IMR-90 (cell line): ENCODE data around the gene CD84. TPM values are rescaled to one million over a fixed set of nuclear protein-coding genes. Genes with fewer than 3 reads are reported as not detected.

Source experiments
- ATAC-seq: fragments of 200-7000 bp; cut with Tn5 transposase; 2 replicates; pipeline ENCODE4 v1.9.1; 2020; ENCODE audit warnings: low read depth, mild to moderate bottlenecking, moderate library complexity
- BruUV-seq: library from RNA; stranded (reverse); fragments of 400-500 nt; replicated peaks from 2 replicates; lab custom pipeline; 2021; lab: Mats Ljungman, UMichigan
- CTCF ChIA-PET: fragments of 300-600 bp; formaldehyde crosslinking; extraction: SDS; loops from one replicate; lab custom pipeline; 2021; ENCODE audit warnings: antibody characterized with exemption; lab: Yijun Ruan, JAX
- POLR2A ChIA-PET: fragments of 300-600 bp; sonication (Branson Sonifier 250); formaldehyde crosslinking; loops from one replicate; lab custom pipeline; 2022; ENCODE audit warnings: antibody characterized with exemption; ENCODE audit not compliant: unreplicated experiment; lab: Charles Lee
- DNase-seq: peaks from one replicate; pipeline ENCODE4 v3.0.0; 2013
- H2AFZ ChIP-seq: replicated peaks from 2 replicates; pipeline ENCODE3; 2013; ENCODE audit warnings: low read length, mild to moderate bottlenecking; ENCODE audit not compliant: poor library complexity
- H2AK5ac ChIP-seq: 2 replicates; pipeline ENCODE4 v1.6.1; 2013; ENCODE audit warnings: low read depth, low read length, inconsistent platforms
- H2AK9ac ChIP-seq: replicated peaks from 2 replicates; pipeline ENCODE3; 2013; ENCODE audit warnings: mild to moderate bottlenecking, low read depth, low read length, moderate library complexity; ENCODE audit not compliant: poor library complexity
- H2BK120ac ChIP-seq: 2 replicates; pipeline ENCODE4 v1.6.1; 2013; ENCODE audit warnings: low read depth, low read length, inconsistent platforms
- H2BK15ac ChIP-seq: 3 replicates; pipeline ENCODE4 v1.6.1; 2013; ENCODE audit warnings: low read depth, low read length, inconsistent platforms
- H2BK20ac ChIP-seq: 2 replicates; pipeline ENCODE4 v1.6.1; 2013; ENCODE audit warnings: low read depth, mild to moderate bottlenecking, inconsistent platforms, low read length, moderate library complexity
- H2BK5ac ChIP-seq: 2 replicates; pipeline ENCODE4 v1.6.1; 2013; ENCODE audit warnings: mild to moderate bottlenecking, low read depth, low read length, inconsistent platforms; ENCODE audit not compliant: poor library complexity, severe bottlenecking
- H3K14ac ChIP-seq: replicated peaks from 2 replicates; pipeline ENCODE4 v1.6.1; 2013; ENCODE audit warnings: low read depth, low read length, inconsistent platforms
- H3K18ac ChIP-seq: 2 replicates; pipeline ENCODE4 v1.6.1; 2013; ENCODE audit warnings: low read depth, low read length, control low read depth
- H3K23ac ChIP-seq: 2 replicates; pipeline ENCODE4 v1.6.1; 2013; ENCODE audit warnings: low read depth, low read length, inconsistent platforms
- H3K27ac ChIP-seq: 2 replicates; pipeline ENCODE4 v1.5.1; 2013; ENCODE audit warnings: mild to moderate bottlenecking, control low read depth, low read length; ENCODE audit not compliant: insufficient read depth
- H3K27me3 ChIP-seq: 2 replicates; pipeline ENCODE4 v1.6.1; 2013; ENCODE audit warnings: low read length; ENCODE audit not compliant: control insufficient read depth, insufficient read depth
- H3K36me3 ChIP-seq: 2 replicates; pipeline ENCODE4 v1.6.1; 2013; ENCODE audit warnings: low read length, mixed read lengths; ENCODE audit not compliant: control insufficient read depth, insufficient read depth
- H3K4ac ChIP-seq: 2 replicates; pipeline ENCODE4 v1.6.1; 2013; ENCODE audit warnings: low read depth, low read length, inconsistent platforms
- H3K4me1 ChIP-seq: 2 replicates; pipeline ENCODE4 v1.6.1; 2013; ENCODE audit warnings: low read length, mixed read lengths; ENCODE audit not compliant: control insufficient read depth, insufficient read depth
- H3K4me2 ChIP-seq: 2 replicates; pipeline ENCODE4 v1.6.1; 2013; ENCODE audit warnings: low read depth, mild to moderate bottlenecking, control low read depth, low read length, moderate library complexity
- H3K4me3 ChIP-seq: 2 replicates; pipeline ENCODE4 v1.5.1; 2013; ENCODE audit warnings: low read depth, mild to moderate bottlenecking, control low read depth, low read length, moderate library complexity; ENCODE audit not compliant: insufficient read depth
- H3K56ac ChIP-seq: 2 replicates; pipeline ENCODE4 v1.6.1; 2013; ENCODE audit warnings: low read length, inconsistent platforms; ENCODE audit not compliant: insufficient read depth; ENCODE audit errors: extremely low read depth
- H3K79me1 ChIP-seq, 2 experiments: 2 replicates each; pipeline ENCODE4 v1.6.1; 2013; ENCODE audit warnings: low read length in 2 of 2, inconsistent platforms in 1 of 2, low read depth in 1 of 2
- H3K9ac ChIP-seq: 2 replicates; pipeline ENCODE4 v1.6.1; 2013; ENCODE audit warnings: low read depth, low read length, control low read depth
- H3K9me1 ChIP-seq: 2 replicates; pipeline ENCODE4 v1.6.1; 2013; ENCODE audit warnings: low read length, inconsistent platforms; ENCODE audit not compliant: insufficient read depth
- H3K9me3 ChIP-seq: 2 replicates; pipeline ENCODE4 v1.6.1; 2013; ENCODE audit warnings: low read length; ENCODE audit not compliant: control insufficient read depth, insufficient read depth
- H4K20me1 ChIP-seq: 2 replicates; pipeline ENCODE4 v1.6.1; 2013; ENCODE audit warnings: low read length, inconsistent platforms; ENCODE audit not compliant: insufficient read depth
- H4K5ac ChIP-seq: 2 replicates; pipeline ENCODE4 v1.6.1; 2013; ENCODE audit warnings: mild to moderate bottlenecking, low read depth, low read length, control low read depth
- H4K8ac ChIP-seq, 2 experiments: 2 replicates each; pipeline ENCODE4 v1.6.1; 2013; ENCODE audit warnings: low read depth in 2 of 2, low read length in 2 of 2, control low read depth in 1 of 2, inconsistent platforms in 1 of 2
- H4K91ac ChIP-seq: 2 replicates; pipeline ENCODE4 v1.6.1; 2013; ENCODE audit warnings: low read depth, low read length, inconsistent platforms; ENCODE audit not compliant: insufficient read depth
- BHLHE40 ChIP-seq: fragments of 150-350 bp; IDR thresholded peaks from 2 replicates; pipeline ENCODE4 v1.6.1; 2016; ENCODE audit warnings: mild to moderate bottlenecking, low read depth, low read length
- CEBPB ChIP-seq: IDR thresholded peaks from 2 replicates; pipeline ENCODE4 v1.6.1; 2012; ENCODE audit warnings: low read depth, low read length, improper control_type of control experiment
- MAFK ChIP-seq: IDR thresholded peaks from 2 replicates; pipeline ENCODE4 v1.6.1; 2012; ENCODE audit warnings: low read depth, low read length, improper control_type of control experiment
- MAZ ChIP-seq: IDR thresholded peaks from 2 replicates; pipeline ENCODE4 v1.6.1; 2012; ENCODE audit warnings: low read depth, mild to moderate bottlenecking, low read length, improper control_type of control experiment, moderate library complexity, borderline replicate concordance
- NFE2L2 ChIP-seq: fragments of 150-350 bp; IDR thresholded peaks from 2 replicates; pipeline ENCODE4 v1.6.1; 2016; ENCODE audit warnings: low read depth, mild to moderate bottlenecking, low read length
- RAD21 ChIP-seq: IDR thresholded peaks from 2 replicates; pipeline ENCODE4 v1.6.1; 2012; ENCODE audit warnings: low read length, improper control_type of control experiment
- SMC3 ChIP-seq: fragments of 150-350 bp; IDR thresholded peaks from 2 replicates; pipeline ENCODE4 v1.6.1; 2016; ENCODE audit warnings: low read depth, mild to moderate bottlenecking, antibody characterized with exemption, low read length, moderate library complexity
- WGBS, 2 experiments: methylation state at CpG; one replicate each; pipeline versions ENCODE4 v1.1.5 to v1.1.7; 2013; ENCODE audit warnings: missing lambda C conversion rate in 2 of 2; ENCODE audit not compliant: insufficient read length in 1 of 2; ENCODE audit errors: extremely low coverage in 2 of 2; 5-methylcytosine and 5-hydroxymethylcytosine counted together
- dilution Hi-C: fragments of 300-500 bp; cut with HindIII; formaldehyde crosslinking; loops from one replicate; pipeline ENCODE4 v1.14.3; 2018; ENCODE audit warnings: low sequenced_read_pairs; ENCODE audit not compliant: unreplicated experiment
- in situ Hi-C: fragments of 300-500 bp; cut with MboI; formaldehyde crosslinking; loops from 3 replicates; pipeline ENCODE4 v1.14.3; 2019; ENCODE audit warnings: low sequenced_read_pairs, inconsistent platforms, mixed read lengths
- intact Hi-C: fragments of 100-400 bp; cut with micrococcal nuclease; formaldehyde crosslinking; loops from 2 replicates; pipeline ENCODE4 v1.10.0; 2022
- polyA plus RNA-seq, 3 experiments: library from polyadenylated mRNA; depleted of rRNA; stranded (reverse); fragments of >200 nt; gene quantifications; 2 replicates each; pipeline ENCODE4 v1.2.3, GENCODE V29; 2012; ENCODE audit warnings: low replicate concordance in 1 of 3
- total RNA-seq: library from RNA; depleted of rRNA; stranded (reverse); fragments of >200 nt; gene quantifications from 2 replicates; pipeline ENCODE4 v1.2.3, GENCODE V29; 2012
- TF ChIP-seq, protein P1 (sequence below): fragments of 150-350 bp; IDR thresholded peaks from 2 replicates; pipeline ENCODE4 v1.6.1; 2017; ENCODE audit warnings: mild to moderate bottlenecking, antibody characterized with exemption, low read length, low read depth
- TF ChIP-seq, protein P2 (sequence below): fragments of 150-350 bp; IDR thresholded peaks from 2 replicates; pipeline ENCODE4 v1.6.1; 2016; ENCODE audit warnings: low read depth, mild to moderate bottlenecking, low read length, moderate library complexity, borderline replicate concordance

The CD84 gene
- total and polyA plus RNA-seq, 2 of the 4 experiments (the other 2 are of a cell fraction), result not detected

GRCh38 chr1:160615660-160616059 lies 36.4 kb upstream of the CD84 start:
- H3K27me3 ChIP-seq, result no peaks in the 10 kb centered on the region
- no peak overlapping the region for H2AFZ ChIP-seq
- H2AK5ac ChIP-seq, result no peak overlapping the region
- H3K9me3 ChIP-seq, result no peaks in the 10 kb centered on the region
- H3K4ac ChIP-seq, result no peak overlapping the region
- ATAC-seq (no peak), DNase-seq (no peak)
- H3K14ac ChIP-seq, result no peak overlapping the region
- in situ Hi-C loops, result loop anchor here (25.0 kb wide), 1 partner anchor 428 kb away; the partner anchor contains the start of gene CASQ1
- ChIA-PET POLR2A (no interaction called here), CTCF (no interaction called here)
- H3K9ac ChIP-seq, result no peak overlapping the region
- H3K27ac ChIP-seq, result no peak overlapping the region
- H4K20me1 ChIP-seq, result no peaks in the 10 kb centered on the region
- H3K4me1 ChIP-seq, result no peaks in the 10 kb centered on the region
- H4K8ac ChIP-seq, result no peak overlapping the region
- dilution Hi-C loops, result no loop called here
- H3K56ac ChIP-seq, result no peak overlapping the region
- WGBS, 2 experiments, result no CpG with 5 or more reads among the region's 2 CpGs
- no peak overlapping the region for H3K4me2 ChIP-seq
- H2BK5ac ChIP-seq, result no peak overlapping the region
- H3K4me3 ChIP-seq, result no peak overlapping the region
- H2BK20ac ChIP-seq, result no peak overlapping the region
- H2BK15ac ChIP-seq, result no peak overlapping the region
- intact Hi-C loops, result no loop called here
- no TSS peak for BruUV-seq
- H3K79me1 ChIP-seq, result no peaks in the 10 kb centered on the region
- no peak overlapping the region for H3K23ac ChIP-seq
- no peak overlapping the region for H2BK120ac ChIP-seq
- no peak overlapping the region for H2AK9ac ChIP-seq
- no peaks in the 10 kb centered on the region for H3K36me3 ChIP-seq
- no peak overlapping the region for H4K91ac ChIP-seq
- TF ChIP-seq NFE2L2 (no peak), RAD21 (no peak), BHLHE40 (no peak), MAFK (no peak), CEBPB (no peak), MAZ (no peak), SMC3 (no peak)
- TF ChIP-seq, protein P1, sequence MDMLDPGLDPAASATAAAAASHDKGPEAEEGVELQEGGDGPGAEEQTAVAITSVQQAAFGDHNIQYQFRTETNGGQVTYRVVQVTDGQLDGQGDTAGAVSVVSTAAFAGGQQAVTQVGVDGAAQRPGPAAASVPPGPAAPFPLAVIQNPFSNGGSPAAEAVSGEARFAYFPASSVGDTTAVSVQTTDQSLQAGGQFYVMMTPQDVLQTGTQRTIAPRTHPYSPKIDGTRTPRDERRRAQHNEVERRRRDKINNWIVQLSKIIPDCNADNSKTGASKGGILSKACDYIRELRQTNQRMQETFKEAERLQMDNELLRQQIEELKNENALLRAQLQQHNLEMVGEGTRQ, result no peak
- TF ChIP-seq, protein P2, sequence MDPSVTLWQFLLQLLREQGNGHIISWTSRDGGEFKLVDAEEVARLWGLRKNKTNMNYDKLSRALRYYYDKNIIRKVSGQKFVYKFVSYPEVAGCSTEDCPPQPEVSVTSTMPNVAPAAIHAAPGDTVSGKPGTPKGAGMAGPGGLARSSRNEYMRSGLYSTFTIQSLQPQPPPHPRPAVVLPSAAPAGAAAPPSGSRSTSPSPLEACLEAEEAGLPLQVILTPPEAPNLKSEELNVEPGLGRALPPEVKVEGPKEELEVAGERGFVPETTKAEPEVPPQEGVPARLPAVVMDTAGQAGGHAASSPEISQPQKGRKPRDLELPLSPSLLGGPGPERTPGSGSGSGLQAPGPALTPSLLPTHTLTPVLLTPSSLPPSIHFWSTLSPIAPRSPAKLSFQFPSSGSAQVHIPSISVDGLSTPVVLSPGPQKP, result no peak
- H4K5ac ChIP-seq, result no peak overlapping the region
- H3K18ac ChIP-seq, result no peak overlapping the region
- H3K9me1 ChIP-seq, result no peaks in the 10 kb centered on the region
